K562 (cell line): ENCODE results near the gene DHX58. TPM values are rescaled to one million over a fixed set of nuclear protein-coding genes. Genes with fewer than 3 reads are reported as not detected.
A peak's percentile ranks its signal among the peaks of the same experiment; 100 is the strongest.

Source experiments
- C11orf30 ChIP-seq: fragments of 450-650 bp; IDR thresholded peaks from 2 replicates; pipeline ENCODE4 v1.6.1; 2016; ENCODE audit warnings: low read depth, mild to moderate bottlenecking
- DDX20 ChIP-seq: fragments of 450-650 bp; IDR thresholded peaks from 2 replicates; pipeline ENCODE4 v1.6.1; 2016; ENCODE audit warnings: missing genetic modification characterization, low read depth, mild to moderate bottlenecking, missing compliant biosample characterization, moderate library complexity
- E2F5 ChIP-seq: sonication (generic); formaldehyde crosslinking; IDR thresholded peaks from 2 replicates; pipeline ENCODE4 v1.8.0; 2022; ENCODE audit warnings: mild to moderate bottlenecking, missing genetic modification reagents
- EGR1 ChIP-seq: fragments of 450-650 bp; conservative IDR thresholded peaks from 2 replicates; pipeline ENCODE4 v1.6.1; 2017; ENCODE audit warnings: mild to moderate bottlenecking
- ETV6 ChIP-seq, 3 experiments: fragments of 150-350 bp in 1 of 3; sonication (generic) in 1 of 3; formaldehyde crosslinking in 1 of 3; IDR thresholded peaks; 2 replicates each; pipeline versions ENCODE4 v1.6.1 to v1.8.0; 2014 to 2022; ENCODE audit warnings: borderline replicate concordance in 2 of 3, low read depth in 2 of 3, antibody characterized with exemption in 1 of 3, low read length in 1 of 3, mild to moderate bottlenecking in 1 of 3, missing genetic modification reagents in 1 of 3
- HDAC2 ChIP-seq: fragments of 450-650 bp; IDR thresholded peaks from 2 replicates; pipeline ENCODE4 v1.6.1; 2016; ENCODE audit warnings: mild to moderate bottlenecking
- HNRNPUL1 ChIP-seq: fragments of 200-400 bp; formaldehyde crosslinking; IDR thresholded peaks from 2 replicates; pipeline ENCODE4 v1.6.1; 2017; ENCODE audit warnings: low read length
- MAFK ChIP-seq: IDR thresholded peaks from 2 replicates; pipeline ENCODE4 v1.6.1; 2011; ENCODE audit warnings: low read length, improper control_type of control experiment
- NCOA2 ChIP-seq, 2 experiments: fragments of 450-650 bp; IDR thresholded peaks; 2 replicates each; pipeline ENCODE4 v1.6.1; 2018; ENCODE audit warnings: mild to moderate bottlenecking in 2 of 2, moderate library complexity in 1 of 2; ENCODE audit not compliant: partially characterized antibody in 2 of 2
- NR2C1 ChIP-seq, 2 experiments: fragments of 450-650 bp; IDR thresholded peaks; 2 replicates each; pipeline ENCODE4 v1.6.1; 2017; ENCODE audit warnings: mild to moderate bottlenecking in 2 of 2, antibody characterized with exemption in 1 of 2, inconsistent platforms in 1 of 2, missing compliant biosample characterization in 1 of 2, missing genetic modification characterization in 1 of 2
- POLR2AphosphoS5 ChIP-seq: IDR thresholded peaks from 2 replicates; pipeline ENCODE4 v1.6.1; 2011; ENCODE audit warnings: mild to moderate bottlenecking, low read depth, low read length, moderate library complexity; ENCODE audit not compliant: control insufficient read depth, insufficient read depth
- SMARCE1 ChIP-seq: fragments of 450-650 bp; IDR thresholded peaks from 2 replicates; pipeline ENCODE4 v1.7.1; 2016; ENCODE audit warnings: mild to moderate bottlenecking
- TCF7 ChIP-seq: sonication (generic); IDR thresholded peaks from 2 replicates; pipeline ENCODE4 v1.6.1; 2016; ENCODE audit warnings: antibody characterized with exemption, borderline replicate concordance
- TFAP4 ChIP-seq: sonication (generic); formaldehyde crosslinking; IDR thresholded peaks from 2 replicates; pipeline ENCODE4 v1.8.0; 2022; ENCODE audit warnings: missing genetic modification reagents, mild to moderate bottlenecking, moderate library complexity, borderline replicate concordance
- ZMIZ1 ChIP-seq, 2 experiments: fragments of 150-350 bp in 1 of 2; IDR thresholded peaks; 2 replicates each; pipeline ENCODE4 v1.6.1; 2012 to 2016; ENCODE audit warnings: low read depth in 2 of 2, low read length in 2 of 2, mild to moderate bottlenecking in 1 of 2, moderate library complexity in 1 of 2
- ZNF592 ChIP-seq: fragments of 450-650 bp; IDR thresholded peaks from 2 replicates; pipeline ENCODE4 v1.6.1; 2017; ENCODE audit warnings: antibody characterized with exemption, mild to moderate bottlenecking
- polyA plus RNA-seq, 8 experiments: library from polyadenylated mRNA; depleted of rRNA in 4 of 8; stranded (reverse) in 5 of 8; unstranded in 3 of 8; fragments of >200 nt; fragmentation: Nextera tagmentation in 2 of 8; fragmentation: Illumina TruSeq in 1 of 8; extraction: Ambion mirVana in 2 of 8; extraction: Trizol in 1 of 8; gene quantifications; 2 replicates each; pipeline versions ENCODE4 v1.2.1 to v1.2.3, GENCODE V29; 2011 to 2014; ENCODE audit warnings: inconsistent platforms in 1 of 8, missing spikeins in 1 of 8
- total RNA-seq, 7 experiments: library from RNA; depleted of rRNA in 6 of 7; stranded (reverse); fragments of >200 nt in 6 of 7; fragmentation: Illumina TruSeq in 2 of 7; extraction: Trizol in 2 of 7; gene quantifications; 2 replicates each; pipeline versions ENCODE4 v1.2.1 to v1.2.3, GENCODE V29; 2011 to 2021; ENCODE audit warnings: low replicate concordance in 1 of 7

The DHX58 gene
- total and polyA plus RNA-seq, 9 of the 15 experiments (the other 6 are each of a cell fraction or from before 2014, with no cell fraction given) = 0.15 to 3.0 (median 1.4) TPM

GRCh38 chr17:42078396-42079043, 34.0 kb downstream of the DHX58 start (continued):
- TF ChIP-seq E2F5 (CRISPR knock-in tag) (no peak), ZMIZ1 (IDR thresholded peaks at IDR 0.05; ENCODE audit: low read depth in 2 of 2, low read length in 2 of 2) (no peak), POLR2AphosphoS5 (no peak), NCOA2 (IDR thresholded peaks at IDR 0.05; ENCODE audit: partially characterized antibody in 2 of 2) (no peak), HDAC2 (no peak), ETV6 (IDR thresholded peaks at IDR 0.05; ENCODE audit: borderline replicate concordance in 1 of 2, low read depth in 2 of 2, low read length in 1 of 2) (no peak), ETV6 (CRISPR knock-in tag; IDR thresholded peaks at IDR 0.05; ENCODE audit: borderline replicate concordance) (no peak), ZNF592 (no peak), C11orf30 (peak; percentile 92), NR2C1 (IDR thresholded peaks at IDR 0.05) (0 out of 2 replicates have a peak, but pooled peaks have one; percentile 41), NR2C1 (tag; IDR thresholded peaks at IDR 0.05) (0 out of 2 replicates have a peak, but pooled peaks have one; percentile 49), SMARCE1 (peak; percentile 54; the same call in 1 of the 2 replicates), TFAP4 (CRISPR knock-in tag) (peak; percentile 53; the same call in 1 of the 2 replicates), EGR1 (no peak), DDX20 (tag) (no peak), MAFK (peak; percentile 64), TCF7 (no peak), HNRNPUL1 (no peak)
